NCI-H69 (cell line): ENCODE results near the gene CAPG.

Source experiments
- DNase-seq: peaks from one replicate; lab custom pipeline; 2025; lab: John Stamatoyannopoulos, UW

The CAPG gene

GRCh38 chr2:85438201-85439024, 28.2 kb upstream of the CAPG start:
- DNase-seq, result peak; percentile 42

GRCh38 chr2:85437488-85438200, 27.5 kb upstream of the CAPG start:
- peak; percentile 86 for DNase-seq

- no peak for DNase-seq
Measured at GRCh38 chr2:85436836-85437487, 26.8 kb upstream of the CAPG start.

GRCh38 chr2:85435981-85436835, 26.0 kb upstream of the CAPG start:
- DNase-seq, result peak; percentile 39

- DNase-seq, result peak; percentile 20
Measured at GRCh38 chr2:85435220-85435958, 25.2 kb upstream of the CAPG start.

- no peak for DNase-seq
Measured at GRCh38 chr2:85434696-85435095, 24.5 kb upstream of the CAPG start.

GRCh38 chr2:85433511-85434089, 23.4 kb upstream of the CAPG start:
- peak; percentile 90 for DNase-seq

- no peak for DNase-seq
Measured at GRCh38 chr2:85431570-85432205, 21.5 kb upstream of the CAPG start.

- peak; percentile 74 for DNase-seq
Measured at GRCh38 chr2:85430752-85431569, 20.8 kb upstream of the CAPG start.

GRCh38 chr2:85429924-85430289, 19.7 kb upstream of the CAPG start:
- no peak for DNase-seq

GRCh38 chr2:85429213-85429923, 19.2 kb upstream of the CAPG start:
- no peak for DNase-seq

- DNase-seq, result no peak
Measured at GRCh38 chr2:85428343-85428881, 18.2 kb upstream of the CAPG start.

- DNase-seq, result no peak
Measured at GRCh38 chr2:85427300-85427835, 17.2 kb upstream of the CAPG start.

GRCh38 chr2:85425588-85425987, 15.4 kb upstream of the CAPG start:
- no peak for DNase-seq

GRCh38 chr2:85423525-85423924, 13.4 kb upstream of the CAPG start:
- no peak for DNase-seq

GRCh38 chr2:85422072-85422457, 11.9 kb upstream of the CAPG start:
- DNase-seq, result no peak

- DNase-seq, result peak; percentile 94
Measured at GRCh38 chr2:85421260-85422071, 11.3 kb upstream of the CAPG start.
